Right lobe of liver (tissue), 6 donors: ENCODE measurements around the gene STK32A. TPM values are rescaled to one million over a fixed set of nuclear protein-coding genes. Genes with fewer than 3 reads are reported as not detected.

ENCODE experiments used
- ATAC-seq, 4 donors: fragments of 200-7000 bp; cut with Tn5 transposase; one replicate each; pipeline ENCODE4 v1.9.1; 2020; ENCODE audit warnings: mild to moderate bottlenecking in 4 of 4, moderate library complexity in 4 of 4
- DNase-seq, 3 donors: peaks; one replicate each; pipeline ENCODE4 v3.0.0-alpha.2; 2020
- H3K27ac ChIP-seq, 3 donors: fragments of 200-600 bp; one replicate each; pipeline ENCODE4 v1.8.0; 2022
- H3K27me3 ChIP-seq, 2 donors: fragments of 200-600 bp; one replicate each; pipeline ENCODE4 v1.8.0; 2022
- H3K36me3 ChIP-seq, 4 donors: fragments of 200-600 bp; sonication (generic) in 1 of 4; one replicate each; pipeline versions ENCODE4 v1.5.1 to v1.8.0; 2017 to 2022; ENCODE audit warnings: control low read depth in 1 of 4
- H3K4me1 ChIP-seq, 4 donors: fragments of 200-600 bp; sonication (generic) in 1 of 4; one replicate each; pipeline versions ENCODE4 v1.5.1 to v1.8.0; 2017 to 2022; ENCODE audit warnings: control low read depth in 1 of 4
- H3K4me3 ChIP-seq, 3 donors: fragments of 200-600 bp; one replicate each; pipeline ENCODE4 v1.8.0; 2022
- H3K9me3 ChIP-seq, 4 donors: fragments of 200-600 bp; sonication (generic) in 1 of 4; one replicate each; pipeline versions ENCODE4 v1.5.1 to v1.8.0; 2017 to 2022; ENCODE audit warnings: control low read depth in 1 of 4
- POLR2A ChIP-seq: fragments of 450-650 bp; IDR thresholded peaks from one replicate; pipeline ENCODE4 v1.6.1; 2017; ENCODE audit warnings: antibody characterized with exemption, mild to moderate bottlenecking
- WGBS: methylation state at CpG from one replicate; pipeline ENCODE4 v1.1.6; 2018; ENCODE audit warnings: low coverage, low lambda C conversion rate; ENCODE audit not compliant: insufficient coverage; ENCODE audit errors: missing lambda C conversion rate; 5-methylcytosine and 5-hydroxymethylcytosine counted together
- intact Hi-C, 2 donors: fragments of 100-400 bp; cut with DNase I; formaldehyde crosslinking; loops; one replicate each; pipeline versions ENCODE4 v1.11.2 to v1.14.1; 2022
- total RNA-seq, 6 experiments: library from RNA; depleted of rRNA in 2 of 6; stranded (reverse); fragments of >200 nt in 2 of 6; fragmentation: NEBNext Ultra II Directional in 3 of 6; extraction: Animal tissue kit (Norgen Biotek cat#: 25700) in 3 of 6; gene quantifications; one replicate each; pipeline versions ENCODE4 v1.1.0 to v1.2.4, GENCODE V29; 2016 to 2023
- TF ChIP-seq, protein P1 (sequence below), 4 donors: fragments of 200-600 bp in 3 of 4; fragments of 450-650 bp in 1 of 4; IDR thresholded peaks; one replicate each; pipeline versions ENCODE4 v1.5.1 to v1.8.0; 2016 to 2022; ENCODE audit warnings: antibody characterized with exemption in 4 of 4, mild to moderate bottlenecking in 2 of 4
- donor health status: DM: no; HTN: yes; CAD: no.
- donor health status: DM: no; HTN: no; CAD: no.
- donor health status: DM: no; HTN: no; CAD: no.
- donor health status: DM: no; HTN: yes; CAD: no.
- donor health status: DM: no; HTN: yes; CAD: no.

STK32A gene
- total RNA-seq, 6 experiments from 2014 or later, result 0.05 to 0.42 (median 0.15) TPM; not detected in 3

DNA sequence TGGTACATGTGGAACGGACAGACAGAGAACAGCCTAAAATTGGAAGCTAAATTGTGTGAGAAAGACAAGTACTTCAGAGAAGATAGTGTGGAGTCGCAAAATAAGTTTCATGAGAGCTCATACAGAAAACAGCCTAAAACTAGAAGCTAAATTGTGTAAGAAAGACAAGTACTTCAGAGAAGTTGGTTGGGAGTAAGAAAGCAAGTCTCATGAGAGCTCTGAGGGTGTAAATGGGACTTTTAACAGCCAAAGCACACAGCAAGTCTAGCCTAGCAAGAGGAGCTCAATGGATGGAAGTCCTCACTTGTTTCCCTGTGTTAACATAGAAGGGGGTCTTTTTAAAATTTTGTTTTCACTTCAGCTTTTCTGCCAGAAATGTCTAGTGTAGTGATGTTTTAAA is 93.1 kb downstream of the STK32A start:
- Histone ChIP-seq H3K9me3 (no peaks in the 10 kb centered on the region), H3K27me3 (no peaks in the 10 kb centered on the region), H3K4me1 (no peaks in the 10 kb centered on the region), H3K27ac (no peak overlapping the region), H3K4me3 (no peak overlapping the region), H3K36me3 (no peaks in the 10 kb centered on the region)
- DNase-seq (no peak), ATAC-seq (no peak)
- intact Hi-C loops, result no loop called here
- 74% methylated on average over 2 of the region's 2 CpGs for WGBS
- TF ChIP-seq, protein P1, sequence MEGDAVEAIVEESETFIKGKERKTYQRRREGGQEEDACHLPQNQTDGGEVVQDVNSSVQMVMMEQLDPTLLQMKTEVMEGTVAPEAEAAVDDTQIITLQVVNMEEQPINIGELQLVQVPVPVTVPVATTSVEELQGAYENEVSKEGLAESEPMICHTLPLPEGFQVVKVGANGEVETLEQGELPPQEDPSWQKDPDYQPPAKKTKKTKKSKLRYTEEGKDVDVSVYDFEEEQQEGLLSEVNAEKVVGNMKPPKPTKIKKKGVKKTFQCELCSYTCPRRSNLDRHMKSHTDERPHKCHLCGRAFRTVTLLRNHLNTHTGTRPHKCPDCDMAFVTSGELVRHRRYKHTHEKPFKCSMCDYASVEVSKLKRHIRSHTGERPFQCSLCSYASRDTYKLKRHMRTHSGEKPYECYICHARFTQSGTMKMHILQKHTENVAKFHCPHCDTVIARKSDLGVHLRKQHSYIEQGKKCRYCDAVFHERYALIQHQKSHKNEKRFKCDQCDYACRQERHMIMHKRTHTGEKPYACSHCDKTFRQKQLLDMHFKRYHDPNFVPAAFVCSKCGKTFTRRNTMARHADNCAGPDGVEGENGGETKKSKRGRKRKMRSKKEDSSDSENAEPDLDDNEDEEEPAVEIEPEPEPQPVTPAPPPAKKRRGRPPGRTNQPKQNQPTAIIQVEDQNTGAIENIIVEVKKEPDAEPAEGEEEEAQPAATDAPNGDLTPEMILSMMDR (IDR thresholded peaks at IDR 0.05), result no peak
- no peak for TF ChIP-seq POLR2A

DNA sequence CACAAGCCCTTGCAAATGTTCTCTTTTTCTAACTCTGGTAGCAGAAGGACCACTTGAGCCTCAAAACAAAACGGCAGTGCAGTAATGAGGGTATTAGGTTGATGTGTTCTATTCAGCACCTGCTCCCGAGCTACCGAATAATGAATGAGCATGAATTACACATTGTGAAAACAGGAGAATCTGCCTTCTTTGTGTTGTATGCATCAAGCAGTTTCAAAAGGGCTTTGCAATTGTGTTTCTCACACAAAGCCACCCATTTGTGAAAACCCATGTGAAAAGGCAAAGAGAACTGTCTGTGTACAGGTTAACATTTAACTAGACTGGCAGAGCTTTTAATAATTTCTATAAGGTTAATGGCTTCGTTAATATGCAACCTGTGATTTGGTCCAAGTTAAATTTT is 97.8 kb downstream of the STK32A start:
- WGBS, result 38% methylated on average over 4 of the region's 4 CpGs
- H3K4me1 ChIP-seq, result no peaks in the 10 kb centered on the region
- no peaks in the 10 kb centered on the region for H3K9me3 ChIP-seq
- TF ChIP-seq POLR2A, result no peak
- TF ChIP-seq, protein P1 (IDR thresholded peaks at IDR 0.05), result no peak
- H3K4me3 ChIP-seq, result no peak overlapping the region
- H3K27me3 ChIP-seq, result no peaks in the 10 kb centered on the region
- H3K27ac ChIP-seq, result no peak overlapping the region
- intact Hi-C loops, result no loop called here
- no peak for DNase-seq
- H3K36me3 ChIP-seq, result no peaks in the 10 kb centered on the region
- ATAC-seq, result no peak

DNA sequence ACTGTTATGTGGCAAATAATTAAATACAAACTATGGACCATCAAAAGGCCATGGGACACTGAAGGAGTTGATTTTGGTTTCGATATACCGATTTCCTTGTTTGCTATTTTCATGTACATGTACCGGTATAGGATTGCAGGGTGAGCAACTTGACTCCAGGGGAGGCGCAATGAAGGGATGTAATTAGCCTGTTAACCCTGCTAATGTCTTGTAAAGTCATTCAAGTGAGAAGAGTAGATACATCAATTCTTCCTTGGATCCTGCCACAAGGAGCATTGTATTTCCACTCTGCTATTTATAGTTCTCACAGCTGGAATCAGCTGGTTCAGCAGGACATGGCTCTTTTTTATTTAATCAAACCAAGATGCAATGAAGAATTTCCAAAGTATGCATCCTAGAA is 102.0 kb downstream of the STK32A start:
- WGBS, result 64% methylated on average over 4 of the region's 4 CpGs
- Histone ChIP-seq H3K9me3 (no peaks in the 10 kb centered on the region), H3K4me3 (no peak overlapping the region), H3K4me1 (no peaks in the 10 kb centered on the region), H3K36me3 (no peaks in the 10 kb centered on the region), H3K27ac (no peak overlapping the region), H3K27me3 (no peaks in the 10 kb centered on the region)
- DNase-seq, result no peak
- ATAC-seq, result no peak
- intact Hi-C loops, result no loop called here
- no peak for TF ChIP-seq POLR2A
- TF ChIP-seq, protein P1 (IDR thresholded peaks at IDR 0.05), result no peak

DNA sequence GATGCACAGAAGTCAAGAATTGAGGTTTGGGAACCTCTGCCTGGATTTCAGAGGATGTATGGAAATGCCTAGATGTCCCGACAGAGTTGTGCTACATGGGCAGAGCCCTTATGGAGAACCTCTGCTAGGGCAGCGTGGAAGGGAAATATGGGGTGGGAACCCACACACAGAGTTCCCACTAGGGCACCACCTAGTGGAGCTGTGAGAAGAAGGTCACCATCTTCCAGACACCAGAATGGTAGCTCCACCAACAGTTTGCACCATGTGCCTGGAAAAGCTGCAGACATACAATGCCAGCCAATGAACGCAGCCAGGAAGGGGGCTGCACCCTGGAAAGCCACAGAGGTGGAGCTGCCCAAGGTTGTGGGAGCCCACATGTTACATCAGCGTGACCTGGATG is 104.5 kb downstream of the STK32A start:
- no peak overlapping the region for H3K4me3 ChIP-seq
- no peak overlapping the region for H3K27ac ChIP-seq
- TF ChIP-seq, protein P1 (IDR thresholded peaks at IDR 0.05), result no peak
- TF ChIP-seq POLR2A, result no peak
- DNase-seq (no peak), ATAC-seq (no peak)
- no peaks in the 10 kb centered on the region for H3K36me3 ChIP-seq
- intact Hi-C loops, result no loop called here
- H3K9me3 ChIP-seq, result no peaks in the 10 kb centered on the region
- H3K4me1 ChIP-seq, result no peaks in the 10 kb centered on the region
- WGBS, result 86% methylated on average over 1 of the region's 4 CpGs
- no peaks in the 10 kb centered on the region for H3K27me3 ChIP-seq

DNA sequence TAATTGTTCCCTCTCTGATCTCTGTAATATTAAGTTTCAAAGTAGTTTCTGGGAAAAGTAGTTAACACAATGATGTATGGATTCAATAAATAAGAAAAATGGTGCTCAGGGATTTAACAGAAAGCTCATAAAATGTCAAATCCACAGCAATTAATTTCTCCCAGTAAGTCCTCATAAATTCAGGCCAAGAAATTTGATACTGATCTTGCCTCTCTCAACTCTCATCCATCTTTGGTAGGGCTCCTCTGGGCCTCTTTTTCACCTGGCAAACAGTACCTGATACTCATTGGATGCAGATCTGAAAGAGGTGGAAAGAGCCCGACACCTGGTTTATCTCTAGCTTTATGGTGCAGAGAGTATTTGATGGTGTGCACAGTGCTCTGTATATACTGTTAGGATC is 106.1 kb downstream of the STK32A start:
- intact Hi-C loops, result no loop called here
- H3K4me1 ChIP-seq, result no peaks in the 10 kb centered on the region
- TF ChIP-seq POLR2A, result no peak
- TF ChIP-seq, protein P1 (IDR thresholded peaks at IDR 0.05), result no peak
- H3K9me3 ChIP-seq, result no peaks in the 10 kb centered on the region
- no peak for ATAC-seq
- no peak for DNase-seq
- H3K4me3 ChIP-seq, result no peak overlapping the region
- no peak overlapping the region for H3K27ac ChIP-seq
- H3K36me3 ChIP-seq, result no peaks in the 10 kb centered on the region
- WGBS, result 47% methylated on average over 1 of the region's 1 CpG
- H3K27me3 ChIP-seq, result no peaks in the 10 kb centered on the region
